HL-60/S4 (cell line): ENCODE measurements around the gene ZC3H15.
"Not testable (repeated sequence)": the region's sequence is repeated elsewhere in the genome, so short reads cannot be mapped to it uniquely, and the experiment has no call there.

Source experiments
- in situ Hi-C: fragments of 300-500 bp; cut with MboI; formaldehyde crosslinking; loops from 2 replicates; pipeline ENCODE4 v1.14.3; 2022; ENCODE audit warnings: low sequenced_read_pairs

ZC3H15 gene

GRCh38 chr2:186485871-186486650, at the start of gene ZC3H15:
ZC3H15 (plus strand) TSS chr2:186486260; CDS start chr2:186486383, 123 bp downstream.
- in situ Hi-C loops = loop anchor here (25.0 kb wide), 1 partner anchor 1899 kb away; the partner anchor contains the start of gene ZNF804A

- in situ Hi-C loops = no loop called here
Observed at GRCh38 chr2:186437719-186438118, 48.3 kb upstream of the ZC3H15 start.

GRCh38 chr2:186439673-186440095, 46.4 kb upstream of the ZC3H15 start:
- in situ Hi-C loops = not testable (repeated sequence)

DNA sequence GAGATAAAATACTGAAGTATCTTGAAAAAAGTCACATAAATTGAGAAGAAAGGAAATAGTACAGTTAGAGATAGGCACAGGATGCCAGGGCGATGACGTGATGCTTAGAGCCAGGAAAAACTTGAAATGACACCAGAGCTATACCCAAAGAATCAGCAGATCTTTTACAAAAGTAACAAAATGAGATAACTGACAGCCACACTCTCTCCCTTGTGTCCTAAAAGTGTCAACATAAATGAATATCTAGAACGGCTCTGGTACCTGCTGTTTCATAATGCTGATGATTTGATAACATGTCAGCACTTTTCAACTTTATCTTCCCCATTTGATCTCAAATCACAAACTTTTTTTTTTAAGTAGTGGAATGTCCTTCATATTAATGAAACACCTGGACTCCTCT, 45.6 kb upstream of the ZC3H15 start:
- in situ Hi-C loops = no loop called here

GRCh38 chr2:186442885-186443284, 43.2 kb upstream of the ZC3H15 start:
- in situ Hi-C loops = no loop called here

GRCh38 chr2:186443851-186444250, 42.2 kb upstream of the ZC3H15 start:
- in situ Hi-C loops = no loop called here

GRCh38 chr2:186445506-186445905, 40.6 kb upstream of the ZC3H15 start:
- in situ Hi-C loops = no loop called here

- in situ Hi-C loops = no loop called here
Observed at GRCh38 chr2:186455613-186456012, 30.4 kb upstream of the ZC3H15 start.

- in situ Hi-C loops = no loop called here
Observed at GRCh38 chr2:186456941-186457340, 29.1 kb upstream of the ZC3H15 start.

DNA sequence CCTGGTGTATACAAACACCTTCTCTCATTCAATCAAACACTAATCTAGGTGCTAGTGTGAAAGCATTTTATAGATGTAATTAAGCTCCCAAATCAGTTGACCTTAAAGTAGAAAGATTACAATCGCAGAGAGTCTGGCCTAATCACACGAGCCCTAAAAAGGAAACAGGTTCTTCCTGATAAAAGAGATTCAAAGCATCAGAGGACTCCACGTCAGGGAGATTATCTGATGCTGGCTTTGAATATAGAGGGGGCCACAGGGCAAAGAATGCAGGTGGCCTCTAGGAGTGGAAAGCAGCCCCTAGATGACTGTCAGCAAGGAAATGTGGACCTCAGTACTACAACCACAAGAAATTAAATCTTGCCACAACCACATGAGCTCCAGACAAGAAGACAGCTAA, 28.2 kb upstream of the ZC3H15 start:
- in situ Hi-C loops = no loop called here

DNA sequence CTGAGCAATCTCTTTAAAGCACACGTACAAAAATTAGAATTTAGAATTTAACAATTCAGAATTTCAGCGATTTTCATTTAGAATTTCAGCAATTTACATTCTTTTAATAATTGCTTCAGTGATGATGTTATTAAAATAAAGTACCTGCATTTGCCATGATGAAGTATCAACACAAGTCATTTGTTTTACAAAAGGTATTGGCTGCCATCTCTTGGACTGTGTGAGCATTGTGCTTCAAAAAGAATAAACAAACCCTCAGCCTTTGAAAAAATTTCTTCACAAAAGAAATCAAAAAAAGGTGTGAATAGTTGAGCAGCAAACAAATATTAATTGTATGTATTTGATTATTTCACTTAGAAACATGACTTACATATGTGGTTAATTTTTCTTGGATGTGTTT, 27.1 kb upstream of the ZC3H15 start:
- in situ Hi-C loops = no loop called here

DNA sequence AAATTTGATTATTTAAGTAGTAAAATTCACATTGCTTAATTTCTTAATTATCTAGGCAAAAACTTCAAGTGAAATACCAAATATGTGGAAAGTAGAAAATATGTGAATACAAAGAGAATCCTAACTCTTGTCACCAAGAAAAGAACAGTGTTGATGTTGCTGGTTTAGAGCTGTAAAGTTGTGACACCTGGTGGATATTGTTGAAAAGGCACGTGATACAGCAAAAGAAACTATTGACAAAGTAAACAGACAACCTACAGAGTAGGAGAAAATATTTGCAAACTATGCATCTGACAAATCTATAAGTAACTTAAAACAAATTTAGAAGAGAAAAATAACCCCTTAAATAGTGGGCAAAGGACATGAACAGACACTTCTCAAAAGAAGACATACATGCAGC, 25.6 kb upstream of the ZC3H15 start:
- in situ Hi-C loops = no loop called here

DNA sequence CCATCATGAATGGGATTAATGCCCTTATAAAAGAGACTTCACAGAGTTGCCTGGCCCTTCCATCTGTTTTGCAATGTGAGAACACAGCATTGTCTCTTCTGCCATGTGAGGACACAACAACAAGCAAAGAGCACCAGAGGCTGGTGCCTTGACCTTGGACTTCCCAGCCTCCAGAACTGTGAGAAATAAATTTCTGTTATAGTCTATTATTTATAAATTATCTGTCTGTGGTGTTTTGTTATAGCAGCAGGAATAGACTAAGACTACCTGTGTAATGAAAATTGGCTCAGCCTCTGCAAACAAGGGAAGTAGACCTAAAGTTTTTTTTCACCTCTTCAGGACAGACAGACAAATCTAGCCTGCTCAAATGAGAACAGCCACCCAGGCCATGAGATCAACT, 19.3 kb upstream of the ZC3H15 start:
- in situ Hi-C loops = no loop called here

GRCh38 chr2:186467421-186467820, 18.6 kb upstream of the ZC3H15 start:
- in situ Hi-C loops = no loop called here

- in situ Hi-C loops = not testable (repeated sequence)
Observed at GRCh38 chr2:186472722-186473493, 13.2 kb upstream of the ZC3H15 start.

DNA sequence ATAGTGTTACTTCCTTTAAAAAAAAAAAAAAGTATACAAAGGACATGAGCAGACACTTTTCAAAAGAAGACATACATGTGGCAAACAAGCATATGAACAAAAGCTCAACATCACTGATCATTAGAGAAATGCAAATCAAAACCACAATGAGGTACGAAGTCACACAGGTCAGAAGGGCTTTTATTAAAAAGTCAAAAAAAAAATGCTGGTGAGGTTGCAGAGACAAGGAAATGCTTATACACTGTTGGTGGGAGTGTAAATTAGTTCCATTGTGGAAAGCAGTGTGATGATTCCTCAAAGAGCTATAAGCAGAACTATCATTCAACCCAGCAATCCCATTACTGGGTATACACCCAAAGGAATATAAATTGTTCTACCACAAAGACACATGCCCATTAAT, 11.8 kb upstream of the ZC3H15 start:
- in situ Hi-C loops = not testable (repeated sequence)

GRCh38 chr2:186477790-186478189, 8.3 kb upstream of the ZC3H15 start:
- in situ Hi-C loops = loop anchor here (25.0 kb wide), 1 partner anchor 1890 kb away; the partner anchor contains the start of gene ZNF804A

DNA sequence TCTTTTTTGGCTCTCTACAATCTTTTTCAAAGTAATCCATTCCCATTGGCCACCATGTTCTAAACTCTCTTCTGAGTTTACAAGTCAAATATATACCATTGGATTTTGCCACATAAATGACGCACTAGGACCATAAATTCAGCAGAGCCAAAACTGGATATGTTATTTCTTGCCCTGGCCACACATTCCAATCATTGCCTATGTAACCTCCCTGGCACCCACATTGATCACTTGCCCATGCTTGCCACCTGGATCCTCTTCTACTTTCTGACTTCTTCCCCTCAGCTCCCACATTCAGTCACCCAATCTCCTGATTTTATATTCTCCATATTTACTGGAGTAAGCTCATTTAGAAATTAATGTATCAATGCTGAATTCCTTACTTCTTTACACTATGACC, 5.1 kb upstream of the ZC3H15 start:
- in situ Hi-C loops = loop anchor here (25.0 kb wide), 1 partner anchor 1894 kb away; the partner anchor contains the start of gene ZNF804A

DNA sequence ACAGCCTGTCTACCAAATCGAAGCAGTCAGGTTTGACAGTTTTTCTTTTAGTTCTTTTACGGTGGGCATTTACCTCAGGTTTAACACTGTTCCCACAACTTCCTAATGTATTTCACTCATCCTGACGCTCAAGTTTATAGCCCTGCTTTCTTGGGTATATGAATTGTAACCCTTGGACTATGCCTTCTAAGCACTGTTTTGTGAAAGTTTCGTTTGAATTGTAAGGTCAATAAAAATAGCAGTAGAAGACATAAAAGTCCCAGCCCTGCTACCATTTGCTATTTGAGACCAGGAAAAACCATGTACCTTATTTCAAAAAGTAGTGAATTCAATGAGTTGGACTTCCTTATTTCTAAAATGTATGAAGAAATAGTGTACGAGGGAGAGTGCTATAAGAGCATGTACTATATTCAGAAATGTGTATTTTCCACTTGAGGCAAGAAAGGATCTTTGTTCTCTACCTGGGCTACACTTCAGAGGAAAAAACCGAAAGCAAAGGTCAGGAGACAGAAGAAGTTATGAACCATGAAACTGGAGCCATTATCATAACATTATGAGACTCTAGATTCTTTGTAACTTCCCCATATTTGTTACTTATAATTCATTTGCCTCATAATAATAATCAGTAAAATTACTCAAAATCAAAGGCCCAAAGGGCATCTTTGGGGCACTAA, 1.9 kb upstream of the ZC3H15 start:
- in situ Hi-C loops = loop anchor here (25.0 kb wide), 1 partner anchor 1897 kb away; the partner anchor contains the start of gene ZNF804A

DNA sequence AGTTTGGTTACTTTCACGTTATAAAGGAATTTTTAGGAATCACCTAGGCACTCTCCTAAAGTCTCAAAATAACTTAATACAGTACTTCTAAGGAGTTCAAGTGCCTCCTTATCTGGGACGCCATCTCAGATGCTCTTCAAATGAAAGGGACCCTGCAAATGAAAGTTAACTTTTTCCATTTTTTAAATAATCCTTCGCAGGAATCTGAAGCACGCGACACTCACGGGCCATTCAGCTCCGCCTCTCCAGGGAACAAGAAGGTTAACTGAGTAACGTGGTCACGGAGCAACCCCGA, 537 bp upstream of the ZC3H15 start:
- in situ Hi-C loops = loop anchor here (25.0 kb wide), 1 partner anchor 1898 kb away; the partner anchor contains the start of gene ZNF804A
